Activated CD4-positive, alpha-beta T cell treated with anti-CD3 and anti-CD28 coated beads, Interleukin-2, amount 10 ng/mL, durations not matched to agents 24 days and 14 days (primary cell): ENCODE measurements around the gene CNPY4. TPM values are rescaled to one million over a fixed set of nuclear protein-coding genes. Genes with fewer than 3 reads are reported as not detected.

ENCODE experiments used
- DNase-seq: peaks from one replicate; pipeline ENCODE4 v3.0.0; 2022
- H3K27ac Mint-ChIP-seq: one replicate; pipeline ENCODE4 v1.8.0; 2022; ENCODE audit warnings: mild to moderate bottlenecking, mixed read lengths
- H3K27me3 Mint-ChIP-seq: one replicate; pipeline ENCODE4 v1.8.0; 2022; ENCODE audit warnings: mixed read lengths
- H3K36me3 Mint-ChIP-seq: one replicate; pipeline ENCODE4 v1.8.0; 2022; ENCODE audit warnings: low read depth, mild to moderate bottlenecking, mixed read lengths
- H3K4me1 Mint-ChIP-seq: one replicate; pipeline ENCODE4 v1.8.0; 2021; ENCODE audit warnings: mixed read lengths
- H3K4me3 Mint-ChIP-seq: one replicate; pipeline ENCODE4 v1.8.0; 2022; ENCODE audit warnings: mild to moderate bottlenecking, moderate library complexity, mixed read lengths
- H3K9me3 Mint-ChIP-seq: one replicate; pipeline ENCODE4 v1.8.0; 2021; ENCODE audit warnings: mixed read lengths
- intact Hi-C: fragments of 100-400 bp; cut with micrococcal nuclease; formaldehyde crosslinking; loops from one replicate; pipeline ENCODE4 v1.15.1; 2023
- total RNA-seq: library from RNA; stranded (reverse); gene quantifications from 2 replicates; pipeline ENCODE4 v1.2.3, GENCODE V29; 2022

The CNPY4 gene
- total RNA-seq, 1 donor from 2014 or later, result 16.2 TPM

GRCh38 chr7:100098913-100099312 lies 20.5 kb upstream of the CNPY4 start:
- no peaks in the 10 kb centered on the region for H3K9me3 Mint-ChIP-seq
- no peaks in the 10 kb centered on the region for H3K27me3 Mint-ChIP-seq
- H3K4me1 Mint-ChIP-seq, result peaks cover 41% of the 10 kb centered on the region
- peak overlapping the region; percentile 94 for H3K4me3 Mint-ChIP-seq
- DNase-seq, result no peak
- peak overlapping the region; percentile 62 for H3K27ac Mint-ChIP-seq
- peaks cover 66% of the 10 kb centered on the region for H3K36me3 Mint-ChIP-seq
- intact Hi-C loops, result no loop called here

- H3K27me3 Mint-ChIP-seq, result no peaks in the 10 kb centered on the region
- peaks cover 62% of the 10 kb centered on the region for H3K36me3 Mint-ChIP-seq
- DNase-seq, result no peak
- H3K9me3 Mint-ChIP-seq, result no peaks in the 10 kb centered on the region
- intact Hi-C loops, result no loop called here
- peak overlapping the region; percentile 94 for H3K4me3 Mint-ChIP-seq
- H3K27ac Mint-ChIP-seq, result peak overlapping the region; percentile 94
- H3K4me1 Mint-ChIP-seq, result peaks cover 41% of the 10 kb centered on the region
Measured at GRCh38 chr7:100099452-100099851, 20.0 kb upstream of the CNPY4 start.

DNA sequence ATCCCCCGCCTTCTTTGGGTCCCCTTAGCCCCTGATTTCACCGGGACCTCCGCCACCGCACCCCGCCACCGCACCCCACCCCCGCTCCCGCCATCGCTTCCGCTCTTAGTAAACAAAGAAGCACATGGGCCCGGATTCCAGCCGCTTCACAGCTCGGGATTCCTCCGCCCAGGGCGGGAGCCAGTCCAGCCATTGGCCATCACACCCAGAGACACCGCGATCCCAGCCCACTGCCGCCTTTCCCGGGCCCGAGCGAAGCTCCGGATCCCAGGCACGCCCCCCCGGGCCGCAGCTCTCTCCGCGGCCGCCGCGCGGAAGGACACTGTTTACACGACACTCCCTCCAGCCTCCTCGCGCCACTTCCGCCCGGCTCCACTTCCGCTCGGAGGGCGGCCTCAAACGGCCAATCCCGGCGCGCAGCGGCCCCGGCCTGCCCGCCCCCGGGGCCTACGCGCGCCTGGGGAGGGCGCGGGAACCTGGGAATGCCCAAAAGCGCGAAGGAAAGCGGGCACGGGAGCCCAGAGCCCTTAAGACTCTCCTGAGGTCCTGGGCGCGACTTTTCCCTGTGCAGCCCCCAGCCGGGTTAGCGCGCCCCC lies 18.9 kb upstream of the CNPY4 start:
- Mint-ChIP-seq H3K4me3 (peak overlapping the region; percentile 94), H3K36me3 (peaks cover 52% of the 10 kb centered on the region), H3K9me3 (no peaks in the 10 kb centered on the region), H3K27ac (peak overlapping the region; percentile 94), H3K27me3 (no peaks in the 10 kb centered on the region), H3K4me1 (peaks cover 37% of the 10 kb centered on the region)
- intact Hi-C loops, result loop anchor here (1.0 to 2.0 kb wide), 8 partner anchors 11 to 752 kb away; partner anchors contain the start of genes CNPY4, LAMTOR4, SLC12A9 and TAF6
- DNase-seq, result peak; percentile 97

DNA sequence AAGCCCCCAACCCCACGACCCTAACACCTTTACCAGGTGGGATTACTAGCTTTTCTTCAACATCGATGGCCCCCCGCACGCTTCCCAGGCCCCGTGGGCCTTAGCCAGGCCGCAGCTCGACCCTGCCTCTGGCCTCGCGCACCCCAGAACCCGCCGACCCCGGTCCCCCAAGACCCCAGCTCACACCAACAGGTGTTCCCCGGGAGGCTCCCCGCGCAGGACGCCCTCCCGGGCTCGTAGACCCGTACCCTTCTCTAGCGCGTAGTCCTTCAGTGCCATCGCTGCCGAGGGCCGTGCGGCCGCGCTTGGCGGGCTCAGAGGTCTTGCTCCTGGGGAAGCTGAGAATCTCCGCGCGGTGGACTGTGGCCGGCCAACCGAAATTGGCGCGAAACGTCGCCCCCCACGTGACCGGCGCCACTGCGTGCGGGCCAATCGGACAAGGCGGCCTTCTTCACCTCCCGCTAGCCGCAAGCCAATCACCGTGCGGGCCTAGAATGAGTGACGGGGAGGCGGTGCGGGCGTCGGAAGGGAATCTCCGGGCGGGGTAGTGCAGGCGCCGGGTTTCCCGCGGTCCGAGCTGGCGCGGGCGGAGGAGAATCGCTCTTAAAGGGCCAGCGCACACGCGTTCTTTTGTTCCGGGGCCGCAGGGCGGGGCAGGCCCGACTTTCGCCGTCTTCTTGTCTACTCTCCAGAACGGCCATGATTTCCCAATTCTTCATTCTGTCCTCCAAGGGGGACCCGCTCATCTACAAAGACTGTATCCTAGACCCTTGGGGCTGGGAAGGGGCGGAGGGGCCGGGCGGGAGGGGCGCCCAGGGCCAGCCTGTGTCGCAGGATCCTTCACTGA lies 18.2 kb upstream of the CNPY4 start, which contains the start of the genes AP4M1 and MCM7:
Gene AP4M1, plus strand, starts transcription at position 628 of the 847 bp plus-strand sequence. Its CDS starts 72 bp downstream, at position 700.
Gene MCM7, minus strand, starts transcription at position 382 of the 847 bp plus-strand sequence. Its CDS starts 103 bp downstream, at position 279.
- peaks cover 46% of the 10 kb centered on the region for H3K36me3 Mint-ChIP-seq

DNA sequence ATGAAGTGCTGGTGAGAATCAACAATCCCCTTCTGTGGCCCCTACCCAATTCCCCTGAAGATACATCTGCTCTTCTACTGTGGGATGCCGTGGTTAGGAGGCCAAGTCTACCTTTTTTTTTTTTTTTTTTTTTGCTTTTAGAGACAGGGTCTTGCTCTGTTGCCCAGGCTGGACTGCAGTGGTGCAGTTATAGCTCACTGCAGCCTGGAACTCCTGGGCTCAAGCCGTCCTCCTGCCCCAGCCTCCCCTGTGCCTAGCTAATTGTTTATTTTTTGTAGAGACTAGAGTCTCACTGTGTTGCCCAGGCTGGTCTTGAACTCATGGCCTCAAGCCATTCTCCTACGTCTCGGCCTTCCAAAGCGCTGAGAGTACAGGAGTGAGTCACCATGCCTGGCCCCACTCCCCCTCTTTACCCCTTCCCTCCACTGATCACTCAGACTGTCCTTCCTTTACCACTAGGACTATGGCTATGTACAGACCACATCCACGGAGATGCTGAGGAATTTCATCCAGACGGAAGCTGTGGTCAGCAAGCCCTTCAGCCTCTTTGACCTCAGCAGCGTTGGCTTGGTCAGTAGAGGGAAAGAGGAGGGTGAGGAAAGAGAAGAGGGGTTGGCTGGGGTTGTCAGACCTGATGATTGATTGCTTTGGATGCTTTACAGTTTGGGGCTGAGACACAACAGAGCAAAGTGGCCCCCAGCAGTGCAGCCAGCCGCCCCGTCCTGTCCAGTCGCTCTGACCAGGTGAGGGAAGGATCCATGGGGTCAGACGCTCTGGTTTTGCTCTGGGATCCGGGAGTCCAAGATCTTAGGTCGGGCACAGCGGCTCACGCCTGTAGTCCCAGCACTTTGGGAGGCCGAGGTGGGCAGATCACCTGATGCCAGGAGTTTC lies 16.2 kb upstream of the CNPY4 start:
- intact Hi-C loops, result no loop called here
- peaks cover 43% of the 10 kb centered on the region for H3K36me3 Mint-ChIP-seq

More for the DNA sequence above, 18.2 kb upstream of the CNPY4 start, which contains the start of the genes AP4M1 and MCM7:
- H3K4me1 Mint-ChIP-seq, result peaks cover 35% of the 10 kb centered on the region
- intact Hi-C loops, result loop anchor here (1.0 to 2.0 kb wide), 7 partner anchors 12 to 751 kb away; partner anchors contain the start of genes CNPY4, LAMTOR4, SLC12A9 and TAF6
- H3K27ac Mint-ChIP-seq, result peak within 1 kb of the TSS; percentile 94
- H3K9me3 Mint-ChIP-seq, result no peaks in the 10 kb centered on the region
- no peaks in the 10 kb centered on the region for H3K27me3 Mint-ChIP-seq
- H3K4me3 Mint-ChIP-seq, result peak within 1 kb of the TSS; percentile 94
- peak; percentile 99 for DNase-seq

GRCh38 chr7:100105534-100105933 lies 13.9 kb upstream of the CNPY4 start:
- Mint-ChIP-seq H3K4me1 (peaks cover 5% of the 10 kb centered on the region), H3K27me3 (no peaks in the 10 kb centered on the region), H3K4me3 (no peak overlapping the region), H3K27ac (no peak overlapping the region), H3K9me3 (no peaks in the 10 kb centered on the region), H3K36me3 (peaks cover 38% of the 10 kb centered on the region)
- no peak for DNase-seq
- intact Hi-C loops, result no loop called here

More for the DNA sequence above, 16.2 kb upstream of the CNPY4 start:
- no peaks in the 10 kb centered on the region for H3K9me3 Mint-ChIP-seq
- peaks cover 25% of the 10 kb centered on the region for H3K4me1 Mint-ChIP-seq
- no peak for DNase-seq
- H3K27me3 Mint-ChIP-seq, result no peaks in the 10 kb centered on the region
- H3K27ac Mint-ChIP-seq, result no peak overlapping the region
- peak overlapping the region; percentile 94 for H3K4me3 Mint-ChIP-seq

GRCh38 chr7:100106633-100107032 lies 12.8 kb upstream of the CNPY4 start:
- Mint-ChIP-seq H3K4me3 (no peak overlapping the region), H3K27me3 (no peaks in the 10 kb centered on the region), H3K27ac (no peak overlapping the region), H3K9me3 (no peaks in the 10 kb centered on the region), H3K4me1 (peaks cover 3% of the 10 kb centered on the region), H3K36me3 (peaks cover 44% of the 10 kb centered on the region)
- intact Hi-C loops, result no loop called here
- DNase-seq, result no peak

- no peaks in the 10 kb centered on the region for H3K9me3 Mint-ChIP-seq
Measured at GRCh38 chr7:100107125-100107737, 12.2 kb upstream of the CNPY4 start.

GRCh38 chr7:100107890-100108289 lies 11.5 kb upstream of the CNPY4 start:
- Mint-ChIP-seq H3K36me3 (peaks cover 50% of the 10 kb centered on the region), H3K27ac (no peak overlapping the region), H3K4me1 (no peaks in the 10 kb centered on the region), H3K27me3 (no peaks in the 10 kb centered on the region), H3K9me3 (no peaks in the 10 kb centered on the region), H3K4me3 (no peak overlapping the region)
- no peak for DNase-seq
- intact Hi-C loops, result no loop called here

More at GRCh38 chr7:100107125-100107737, 12.2 kb upstream of the CNPY4 start:
- intact Hi-C loops, result no loop called here
- peaks cover 3% of the 10 kb centered on the region for H3K4me1 Mint-ChIP-seq
- no peak overlapping the region for H3K4me3 Mint-ChIP-seq
- H3K27ac Mint-ChIP-seq, result no peak overlapping the region
- H3K27me3 Mint-ChIP-seq, result no peaks in the 10 kb centered on the region
- H3K36me3 Mint-ChIP-seq, result peaks cover 46% of the 10 kb centered on the region
- DNase-seq, result no peak

DNA sequence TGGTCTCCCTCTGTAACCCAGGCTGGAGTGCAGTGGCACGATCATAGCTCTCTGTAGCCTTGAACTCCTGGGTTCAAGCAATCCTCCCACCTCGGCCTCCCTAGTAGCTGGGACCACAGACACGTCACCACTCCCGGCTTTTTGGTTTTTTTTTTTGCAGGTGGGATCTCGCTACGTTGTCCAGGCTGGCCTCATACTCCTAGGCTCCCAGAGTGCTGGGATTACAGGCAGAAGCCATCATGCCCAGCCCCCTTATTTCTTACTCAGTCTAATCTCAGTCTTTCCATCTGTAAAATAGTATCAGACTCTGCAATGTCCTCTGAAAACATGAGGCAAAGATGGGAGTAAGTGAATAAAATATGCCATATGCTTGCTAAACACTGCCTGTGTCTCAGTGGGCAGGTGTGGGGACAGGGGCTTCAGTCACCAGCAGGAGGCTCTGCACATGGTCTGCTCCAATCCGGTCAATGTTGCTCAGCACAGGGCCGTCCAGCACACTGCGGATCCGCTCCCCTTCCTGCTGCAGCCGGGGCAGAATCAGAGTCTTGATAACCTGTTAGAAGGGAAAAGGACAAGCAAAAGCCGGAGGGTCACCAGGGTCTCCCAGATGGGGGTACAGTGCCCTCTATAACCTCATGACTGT lies 9.8 kb upstream of the CNPY4 start:
- Mint-ChIP-seq H3K9me3 (no peaks in the 10 kb centered on the region), H3K36me3 (peaks cover 50% of the 10 kb centered on the region), H3K27me3 (no peaks in the 10 kb centered on the region), H3K27ac (no peak overlapping the region), H3K4me3 (no peak overlapping the region), H3K4me1 (no peaks in the 10 kb centered on the region)
- intact Hi-C loops, result no loop called here
- no peak for DNase-seq

DNA sequence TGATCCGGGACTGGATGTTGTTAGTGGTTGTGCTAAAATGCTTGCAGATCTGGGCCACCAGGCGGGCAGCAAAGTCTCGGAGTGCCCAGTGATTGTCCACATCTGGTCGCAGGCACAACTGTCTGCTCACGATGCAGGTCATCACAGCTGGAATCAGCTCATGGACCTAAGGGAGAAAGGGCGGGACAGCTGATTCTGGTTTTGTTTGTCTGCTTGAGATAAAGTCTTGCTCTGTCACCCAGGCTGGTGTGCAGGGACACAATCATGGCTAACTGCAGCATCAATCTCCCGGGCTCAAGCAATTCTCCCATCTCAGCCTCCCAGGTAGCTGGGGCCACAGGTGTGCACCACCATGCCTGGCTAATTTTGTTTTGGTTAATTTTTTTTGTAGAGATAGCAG lies 8.3 kb upstream of the CNPY4 start:
- peaks cover 2% of the 10 kb centered on the region for H3K4me1 Mint-ChIP-seq

GRCh38 chr7:100111914-100112313 lies 7.5 kb upstream of the CNPY4 start:
- Mint-ChIP-seq H3K27me3 (no peaks in the 10 kb centered on the region), H3K9me3 (no peaks in the 10 kb centered on the region), H3K4me1 (peaks cover 2% of the 10 kb centered on the region), H3K4me3 (no peak overlapping the region), H3K27ac (no peak overlapping the region), H3K36me3 (peaks cover 50% of the 10 kb centered on the region)
- DNase-seq, result no peak
- intact Hi-C loops, result no loop called here

More for the DNA sequence above, 8.3 kb upstream of the CNPY4 start:
- Mint-ChIP-seq H3K27ac (no peak overlapping the region), H3K36me3 (peaks cover 53% of the 10 kb centered on the region), H3K27me3 (no peaks in the 10 kb centered on the region), H3K9me3 (no peaks in the 10 kb centered on the region), H3K4me3 (no peak overlapping the region)
- intact Hi-C loops, result no loop called here
- DNase-seq, result no peak
